ENCODE measurements around the gene LTB4R2.
A peak's percentile ranks its signal among the peaks of the same experiment; 100 is the strongest.

LTB4R2 gene

GRCh38 chr14:24298892-24299254 lies 11.1 kb upstream of the LTB4R2 start:
- DNase-seq (ENCODE audit: low read depth in 2 of 2), result no peak

GRCh38 chr14:24299255-24300191 lies 10.4 kb upstream of the LTB4R2 start, which contains the start of the genes DHRS1 and NOP9:
DHRS1 (minus strand) TSS chr14:24299780; CDS start chr14:24299106, 674 bp downstream.
NOP9 (plus strand) TSS chr14:24299850; CDS start chr14:24299955, 105 bp downstream.
- DNase-seq (ENCODE audit: low read depth in 2 of 2), result peak; percentile 91 to 93

GRCh38 chr14:24300326-24300980 lies 9.5 kb upstream of the LTB4R2 start:
- no peak for DNase-seq (ENCODE audit: low read depth in 2 of 2)

- DNase-seq (ENCODE audit: low read depth in 2 of 2), result no peak
Measured at GRCh38 chr14:24304019-24304387, 5.9 kb upstream of the LTB4R2 start.

GRCh38 chr14:24307156-24307574 lies 2.8 kb upstream of the LTB4R2 start:
- DNase-seq (ENCODE audit: low read depth in 2 of 2), result no peak

GRCh38 chr14:24307575-24308341 lies 2.2 kb upstream of the LTB4R2 start, which contains the start of gene CIDEB:
CIDEB (minus strand) TSS chr14:24307977; CDS start chr14:24307858, 119 bp downstream.
- DNase-seq (ENCODE audit: low read depth in 2 of 2), result peak in 1 of 2 donors; percentile 36

- DNase-seq (ENCODE audit: low read depth in 2 of 2), result no peak
Measured at GRCh38 chr14:24308342-24309124, 1.4 kb upstream of the LTB4R2 start.

- no peak for DNase-seq (ENCODE audit: low read depth in 2 of 2)
Measured at GRCh38 chr14:24310265-24310645, 315 bp downstream of the LTB4R2 start.

- peak in 1 of 2 donors; percentile 53 for DNase-seq (ENCODE audit: low read depth in 2 of 2)
Measured at GRCh38 chr14:24310646-24311604, 985 bp downstream of the LTB4R2 start, which contains the start of gene LTB4R. LTB4R (plus strand) TSS chr14:24311502; CDS start chr14:24315652, 4,150 bp downstream.

GRCh38 chr14:24311837-24312615 lies 2.1 kb downstream of the LTB4R2 start:
- no peak for DNase-seq (ENCODE audit: low read depth in 2 of 2)

GRCh38 chr14:24312736-24313507 lies 3.0 kb downstream of the LTB4R2 start:
- no peak for DNase-seq (ENCODE audit: low read depth in 2 of 2)

GRCh38 chr14:24313913-24314312 lies 4.0 kb downstream of the LTB4R2 start:
- DNase-seq (ENCODE audit: low read depth in 2 of 2), result no peak

GRCh38 chr14:24314377-24315193 lies 4.6 kb downstream of the LTB4R2 start:
- DNase-seq (ENCODE audit: low read depth in 2 of 2), result no peak

GRCh38 chr14:24315243-24315806 lies 5.4 kb downstream of the LTB4R2 start:
- DNase-seq (ENCODE audit: low read depth in 2 of 2), result no peak

GRCh38 chr14:24315807-24316596 lies 6.1 kb downstream of the LTB4R2 start:
- DNase-seq (ENCODE audit: low read depth in 2 of 2), result no peak

- no peak for DNase-seq (ENCODE audit: low read depth in 2 of 2)
Measured at GRCh38 chr14:24316597-24316950, 6.6 kb downstream of the LTB4R2 start.

All from stimulated activated CD4-positive, alpha-beta T cell treated with anti-CD3 and anti-CD28 coated beads, Interleukin-1b, Interleukin-23, amount 100 ng/mL, for 4 hours (primary cell).